ENCODE results near the gene CUL3.

CUL3 gene

DNA sequence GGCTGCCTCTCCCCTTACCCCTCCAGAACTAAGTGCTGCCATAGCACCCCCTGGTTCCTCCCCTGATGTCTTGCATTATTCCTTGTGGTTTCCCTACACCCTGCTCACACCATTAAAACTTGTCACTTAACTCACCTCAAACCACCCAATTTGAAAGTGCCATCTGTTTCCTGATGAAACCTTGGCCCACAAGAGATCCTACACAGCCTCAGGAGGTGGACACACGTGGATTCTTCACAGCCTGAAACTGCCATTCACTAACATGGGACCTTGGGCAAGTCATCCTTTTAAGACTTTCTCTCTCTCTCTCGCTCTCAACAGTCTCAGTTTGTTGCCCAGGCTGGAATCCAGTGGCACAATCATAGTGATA, 155.7 kb downstream of the CUL3 start:
- H3K27ac ChIP-seq (ENCODE audit: low read depth, low read length): no peak overlapping the region
- no peak overlapping the region for H2AFZ ChIP-seq (ENCODE audit: low read depth, low read length, severe bottlenecking)
- no peak overlapping the region for H3K4me3 ChIP-seq (ENCODE audit: insufficient read depth, low read length, poor library complexity, severe bottlenecking)
- no peak for TF ChIP-seq EZH2phosphoT487 (conservative IDR thresholded peaks at IDR 0.05; ENCODE audit: low read length)
- TF ChIP-seq, protein P1, sequence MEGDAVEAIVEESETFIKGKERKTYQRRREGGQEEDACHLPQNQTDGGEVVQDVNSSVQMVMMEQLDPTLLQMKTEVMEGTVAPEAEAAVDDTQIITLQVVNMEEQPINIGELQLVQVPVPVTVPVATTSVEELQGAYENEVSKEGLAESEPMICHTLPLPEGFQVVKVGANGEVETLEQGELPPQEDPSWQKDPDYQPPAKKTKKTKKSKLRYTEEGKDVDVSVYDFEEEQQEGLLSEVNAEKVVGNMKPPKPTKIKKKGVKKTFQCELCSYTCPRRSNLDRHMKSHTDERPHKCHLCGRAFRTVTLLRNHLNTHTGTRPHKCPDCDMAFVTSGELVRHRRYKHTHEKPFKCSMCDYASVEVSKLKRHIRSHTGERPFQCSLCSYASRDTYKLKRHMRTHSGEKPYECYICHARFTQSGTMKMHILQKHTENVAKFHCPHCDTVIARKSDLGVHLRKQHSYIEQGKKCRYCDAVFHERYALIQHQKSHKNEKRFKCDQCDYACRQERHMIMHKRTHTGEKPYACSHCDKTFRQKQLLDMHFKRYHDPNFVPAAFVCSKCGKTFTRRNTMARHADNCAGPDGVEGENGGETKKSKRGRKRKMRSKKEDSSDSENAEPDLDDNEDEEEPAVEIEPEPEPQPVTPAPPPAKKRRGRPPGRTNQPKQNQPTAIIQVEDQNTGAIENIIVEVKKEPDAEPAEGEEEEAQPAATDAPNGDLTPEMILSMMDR (IDR thresholded peaks at IDR 0.05; ENCODE audit: insufficient read depth, low read length, poor library complexity, severe bottlenecking): no peak
- H3K9me3 ChIP-seq (ENCODE audit: insufficient read depth, low read length): no peaks in the 10 kb centered on the region
- H3K4me2 ChIP-seq (ENCODE audit: low read depth, low read length, poor library complexity, severe bottlenecking): no peak overlapping the region
- no peaks in the 10 kb centered on the region for H4K20me1 ChIP-seq (ENCODE audit: low read depth, low read length)
- no peak overlapping the region for H3K9ac ChIP-seq (ENCODE audit: low read length)
- no peaks in the 10 kb centered on the region for H3K27me3 ChIP-seq (ENCODE audit: low read length)
- no peaks in the 10 kb centered on the region for H3K36me3 ChIP-seq (ENCODE audit: low read length)
- no peaks in the 10 kb centered on the region for H3F3A ChIP-seq (ENCODE audit: insufficient read depth)
- no peaks in the 10 kb centered on the region for H3K9me2 ChIP-seq (replicated peaks; ENCODE audit: insufficient read depth, low read length)
- no peaks in the 10 kb centered on the region for H3K79me2 ChIP-seq (ENCODE audit: insufficient read depth, low read length)

DNA sequence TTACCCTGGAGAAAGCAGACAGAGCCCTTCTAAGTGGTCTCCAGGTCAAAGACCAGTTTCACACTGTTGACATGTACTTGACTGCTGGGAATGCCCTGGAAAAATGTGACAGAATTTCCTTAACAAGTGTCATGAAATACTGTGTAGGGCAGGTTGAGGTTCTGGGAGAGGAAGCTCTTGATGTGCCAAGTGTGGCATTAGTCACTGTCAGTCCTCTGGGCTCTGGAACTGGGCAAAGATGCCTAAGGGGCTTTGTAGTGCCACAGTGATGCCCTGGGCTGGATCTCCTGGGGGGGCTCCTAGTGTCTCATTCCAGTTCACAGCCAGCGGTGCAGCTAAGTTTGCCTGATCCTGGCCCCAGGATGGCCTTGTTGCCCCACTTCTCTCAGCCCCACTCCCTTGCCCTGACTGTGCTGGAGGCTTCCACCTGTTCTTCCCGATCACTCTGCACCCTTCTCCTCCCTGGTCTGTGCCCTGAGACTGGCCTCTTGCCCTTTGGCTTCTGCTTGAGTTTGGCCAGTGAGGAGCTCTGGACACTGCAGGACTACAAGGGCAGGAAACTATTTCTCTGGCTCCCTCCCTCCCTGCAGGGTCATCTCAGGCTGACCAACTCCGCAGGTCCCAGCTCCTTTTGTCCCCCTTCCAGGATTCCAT, 156.2 kb downstream of the CUL3 start:
- Histone ChIP-seq H2AFZ (ENCODE audit: low read depth, low read length, severe bottlenecking) (no peak overlapping the region), H3K27me3 (ENCODE audit: low read length) (no peaks in the 10 kb centered on the region), H3K4me2 (ENCODE audit: low read depth, low read length, poor library complexity, severe bottlenecking) (no peak overlapping the region), H3K79me2 (ENCODE audit: insufficient read depth, low read length) (no peaks in the 10 kb centered on the region), H3F3A (ENCODE audit: insufficient read depth) (no peaks in the 10 kb centered on the region), H4K20me1 (ENCODE audit: low read depth, low read length) (no peaks in the 10 kb centered on the region), H3K9ac (ENCODE audit: low read length) (no peak overlapping the region), H3K36me3 (ENCODE audit: low read length) (no peaks in the 10 kb centered on the region), H3K9me3 (ENCODE audit: insufficient read depth, low read length) (no peaks in the 10 kb centered on the region), H3K9me2 (replicated peaks; ENCODE audit: insufficient read depth, low read length) (no peaks in the 10 kb centered on the region), H3K27ac (ENCODE audit: low read depth, low read length) (no peak overlapping the region), H3K4me3 (ENCODE audit: insufficient read depth, low read length, poor library complexity, severe bottlenecking) (no peak overlapping the region)
- no peak for TF ChIP-seq EZH2phosphoT487 (conservative IDR thresholded peaks at IDR 0.05; ENCODE audit: low read length)
- TF ChIP-seq, protein P1 (IDR thresholded peaks at IDR 0.05; ENCODE audit: insufficient read depth, low read length, poor library complexity, severe bottlenecking): no peak

DNA sequence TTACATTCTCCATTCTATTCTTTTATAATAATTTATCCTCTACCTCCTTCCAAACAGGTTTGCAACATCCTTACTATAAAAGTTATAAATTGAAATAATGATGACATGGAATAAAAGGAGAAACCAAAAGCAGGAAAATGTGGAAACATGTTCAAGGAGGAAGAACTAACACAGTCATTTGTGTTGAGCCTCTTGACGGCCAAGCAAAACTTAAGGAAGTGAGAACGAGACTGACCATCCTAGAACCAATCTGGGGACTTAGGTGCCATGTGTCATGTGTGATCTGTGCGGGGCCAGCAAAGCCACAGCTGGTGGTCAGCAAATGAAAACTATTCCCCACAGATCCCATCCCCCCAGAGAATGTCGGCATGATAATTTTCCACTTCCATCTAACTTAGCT, 157.7 kb downstream of the CUL3 start:
- Histone ChIP-seq H3K79me2 (ENCODE audit: insufficient read depth, low read length) (no peaks in the 10 kb centered on the region), H3K27ac (ENCODE audit: low read depth, low read length) (no peak overlapping the region), H2AFZ (ENCODE audit: low read depth, low read length, severe bottlenecking) (no peak overlapping the region), H3K27me3 (ENCODE audit: low read length) (no peaks in the 10 kb centered on the region), H4K20me1 (ENCODE audit: low read depth, low read length) (no peaks in the 10 kb centered on the region), H3K9me3 (ENCODE audit: insufficient read depth, low read length) (no peaks in the 10 kb centered on the region), H3K9me2 (replicated peaks; ENCODE audit: insufficient read depth, low read length) (no peaks in the 10 kb centered on the region), H3K4me3 (ENCODE audit: insufficient read depth, low read length, poor library complexity, severe bottlenecking) (no peak overlapping the region), H3K36me3 (ENCODE audit: low read length) (no peaks in the 10 kb centered on the region), H3K9ac (ENCODE audit: low read length) (no peak overlapping the region), H3F3A (ENCODE audit: insufficient read depth) (no peaks in the 10 kb centered on the region), H3K4me2 (ENCODE audit: low read depth, low read length, poor library complexity, severe bottlenecking) (no peak overlapping the region)
- TF ChIP-seq, protein P1 (IDR thresholded peaks at IDR 0.05; ENCODE audit: insufficient read depth, low read length, poor library complexity, severe bottlenecking): no peak
- no peak for TF ChIP-seq EZH2phosphoT487 (conservative IDR thresholded peaks at IDR 0.05; ENCODE audit: low read length)
